B cell (primary cell): Measurements from ENCODE around the gene TRIM38. TPM values are rescaled to one million over a fixed set of nuclear protein-coding genes. Genes with fewer than 3 reads are reported as not detected.

Experiments
- ATAC-seq: fragments of 200-7000 bp; cut with Tn5 transposase; one replicate; pipeline ENCODE4 v1.10.0; 2021; ENCODE audit warnings: low read depth, mild to moderate bottlenecking, moderate number of reproducible peaks, moderate library complexity
- CTCF ChIA-PET: fragments of 350-600 bp; sonication (Branson Sonifier 250); formaldehyde crosslinking; loops from one replicate; lab custom pipeline; 2021; ENCODE audit warnings: antibody characterized with exemption, inconsistent platforms; lab: Charles Lee
- POLR2A ChIA-PET: fragments of 350-600 bp; sonication (Branson Sonifier 250); formaldehyde crosslinking; loops from one replicate; lab custom pipeline; 2021; ENCODE audit warnings: antibody characterized with exemption; lab: Charles Lee
- DNase-seq: peaks from one replicate; pipeline ENCODE4 v3.0.0; 2013
- H2AFZ ChIP-seq: 2 replicates; pipeline ENCODE4 v1.6.1; 2012; ENCODE audit warnings: mild to moderate bottlenecking, low read depth, low read length; ENCODE audit not compliant: insufficient read depth, poor library complexity, severe bottlenecking
- H3K27ac ChIP-seq, 2 donors: 1 replicate in 1 of 2; 2 replicates in 1 of 2; pipeline ENCODE4 v1.5.1; 2012 to 2013; ENCODE audit warnings: low read length in 2 of 2, mild to moderate bottlenecking in 2 of 2, moderate library complexity in 1 of 2
- H3K27me3 ChIP-seq, 4 experiments: fragments of 200-600 bp in 1 of 4; sonication (generic) in 1 of 4; replicated peaks in 1 of 4; 1 replicate in 2 of 4; 2 replicates in 2 of 4; pipeline versions ENCODE4 v1.6.1 to v1.7.0; 2013 to 2016; ENCODE audit warnings: low read length in 3 of 4, mild to moderate bottlenecking in 2 of 4, mixed read lengths in 1 of 4, moderate library complexity in 1 of 4; ENCODE audit not compliant: insufficient read depth in 4 of 4, control insufficient read depth in 3 of 4; ENCODE audit errors: control extremely low read depth in 1 of 4
- H3K36me3 ChIP-seq, 2 experiments: replicated peaks in 1 of 2; 1 replicate in 1 of 2; 2 replicates in 1 of 2; pipeline versions ENCODE4 v1.6.1 to v1.7.1; 2013; ENCODE audit warnings: low read length in 1 of 2; ENCODE audit not compliant: insufficient read depth in 2 of 2, control insufficient read depth in 1 of 2; ENCODE audit errors: control extremely low read depth in 1 of 2, extremely low read depth in 1 of 2
- H3K4me1 ChIP-seq, 2 donors: fragments of 200-600 bp in 1 of 2; sonication (generic) in 1 of 2; 1 replicate in 1 of 2; 2 replicates in 1 of 2; pipeline versions ENCODE4 v1.5.1 to v1.6.1; 2013 to 2017; ENCODE audit warnings: low read length in 2 of 2; ENCODE audit not compliant: control insufficient read depth in 2 of 2, insufficient read depth in 2 of 2
- H3K4me2 ChIP-seq: replicated peaks from 2 replicates; pipeline ENCODE3; 2012; ENCODE audit warnings: mild to moderate bottlenecking, low read depth, low read length; ENCODE audit not compliant: poor library complexity, severe bottlenecking
- H3K4me3 ChIP-seq, 5 experiments: fragments of 200-600 bp in 1 of 5; sonication (generic) in 1 of 5; 1 replicate in 3 of 5; 2 replicates in 2 of 5; pipeline versions ENCODE4 v1.5.1 to v1.7.0; 2011 to 2016; ENCODE audit warnings: low read length in 4 of 5, mild to moderate bottlenecking in 4 of 5, low read depth in 2 of 5, control low read depth in 1 of 5, moderate library complexity in 1 of 5; ENCODE audit not compliant: insufficient read depth in 1 of 5; ENCODE audit errors: control extremely low read depth in 1 of 5, extremely low read depth in 1 of 5
- H3K79me2 ChIP-seq: fragments of 200-600 bp; sonication (generic); one replicate; pipeline ENCODE4 v1.6.0; 2016; ENCODE audit warnings: low read length; ENCODE audit not compliant: control insufficient read depth, insufficient read depth
- H3K9ac ChIP-seq: fragments of 200-600 bp; sonication (generic); 2 replicates; pipeline ENCODE4 v1.6.1; 2017; ENCODE audit warnings: mild to moderate bottlenecking, low read length, moderate library complexity
- H3K9me3 ChIP-seq, 3 donors: one replicate each; pipeline versions ENCODE4 v1.6.1 to v1.7.1; 2013; ENCODE audit warnings: low read length in 2 of 3; ENCODE audit not compliant: control insufficient read depth in 2 of 3, insufficient read depth in 1 of 3; ENCODE audit errors: control extremely low read depth in 1 of 3
- H4K20me1 ChIP-seq: 2 replicates; pipeline ENCODE4 v1.6.0; 2012; ENCODE audit warnings: mild to moderate bottlenecking, low read length; ENCODE audit not compliant: insufficient read depth, control insufficient read depth, poor library complexity, severe bottlenecking
- H3K27ac Mint-ChIP-seq: one replicate; pipeline ENCODE4 v1.8.0; 2021; ENCODE audit warnings: mixed read lengths
- H3K27me3 Mint-ChIP-seq: one replicate; pipeline ENCODE4 v1.8.0; 2021; ENCODE audit warnings: mixed read lengths
- H3K4me1 Mint-ChIP-seq: one replicate; pipeline ENCODE4 v1.8.0; 2021; ENCODE audit warnings: mixed read lengths
- H3K4me3 Mint-ChIP-seq: one replicate; pipeline ENCODE4 v1.8.0; 2021; ENCODE audit warnings: mixed read lengths
- H3K9me3 Mint-ChIP-seq: one replicate; pipeline ENCODE4 v1.8.0; 2022; ENCODE audit warnings: mixed read lengths; ENCODE audit not compliant: insufficient read depth
- CTCF ChIP-seq: fragments of 200-600 bp; IDR thresholded peaks from one replicate; pipeline ENCODE4 v1.8.0; 2022; ENCODE audit warnings: antibody characterized with exemption, mild to moderate bottlenecking
- EZH2 ChIP-seq: IDR thresholded peaks from 2 replicates; pipeline ENCODE4 v1.6.1; 2012; ENCODE audit warnings: borderline replicate concordance, low read depth, mild to moderate bottlenecking, moderate library complexity, low read length; ENCODE audit not compliant: insufficient read depth, poor library complexity, severe bottlenecking
- WGBS: methylation state at CpG from one replicate; pipeline ENCODE4 v1.1.5; 2013; ENCODE audit warnings: missing lambda C conversion rate; ENCODE audit not compliant: insufficient coverage; 5-methylcytosine and 5-hydroxymethylcytosine counted together
- intact Hi-C: fragments of 100-400 bp; cut with micrococcal nuclease; formaldehyde crosslinking; loops from one replicate; pipeline ENCODE4 v1.10.0; 2022
- polyA plus RNA-seq: library from polyadenylated mRNA; depleted of rRNA; stranded (reverse); fragments of >200 nt; gene quantifications from 2 replicates; pipeline ENCODE4 v1.2.3, GENCODE V29; 2012
- total RNA-seq, 2 donors: library from RNA; stranded (reverse); fragments of 120-200 nt in 1 of 2; gene quantifications; 1 replicate in 1 of 2; 2 replicates in 1 of 2; pipeline versions ENCODE4 v1.2.3 to v1.2.4, GENCODE V29; 2013 to 2022

Gene TRIM38
- total and polyA plus RNA-seq, 2 donors (not counting 1 experiment from before 2014, with no cell fraction given) = 29.3 to 57.2 TPM

- Histone ChIP-seq H3K36me3 (no peaks in the 10 kb centered on the region), H3K27ac (no peak overlapping the region), H3K9me3 (peaks cover 0 to 7% (median 4%) of the 10 kb centered on the region in 3 donors), H4K20me1 (no peaks in the 10 kb centered on the region), H3K4me2 (no peak overlapping the region), H3K4me1 (no peaks in the 10 kb centered on the region), H2AFZ (no peak overlapping the region), H3K9ac (no peak overlapping the region), H3K79me2 (no peaks in the 10 kb centered on the region), H3K4me3 (no peak overlapping the region), H3K27me3 (no peaks in the 10 kb centered on the region)
- DNase-seq (peak; percentile 65), ATAC-seq (peak; percentile 47)
- Mint-ChIP-seq H3K27ac (no peak overlapping the region), H3K27me3 (peaks cover 4% of the 10 kb centered on the region), H3K4me1 (peaks cover 10% of the 10 kb centered on the region), H3K4me3 (no peak overlapping the region), H3K9me3 (peaks cover 4% of the 10 kb centered on the region)
- WGBS = 33% methylated on average over 2 of the region's 3 CpGs
- POLR2A ChIA-PET = no interaction called here
- intact Hi-C loops = loop anchor here (1.0 to 10.0 kb wide), 5 partner anchors 154 to 718 kb away; no protein-coding TSS in a partner anchor
- CTCF ChIA-PET = interaction anchor here (1.0 to 3.0 kb wide), 12 partner anchors 9 to 719 kb away, joined by 3 to 16 read pairs (median 5); partner anchors contain the start of genes CARMIL1 and TRIM38
- TF ChIP-seq EZH2 (no peak), CTCF (peak; percentile 70)
These were observed 19.9 kb upstream of the TRIM38 start for GRCh38 chr6:25942561-25943147.

- Histone ChIP-seq H3K36me3 (no peaks in the 10 kb centered on the region), H2AFZ (no peak overlapping the region), H3K9me3 (peaks cover 0 to 7% (median 4%) of the 10 kb centered on the region in 3 donors), H3K27ac (no peak overlapping the region), H4K20me1 (no peaks in the 10 kb centered on the region), H3K79me2 (no peaks in the 10 kb centered on the region), H3K4me3 (no peak overlapping the region), H3K4me1 (no peaks in the 10 kb centered on the region), H3K4me2 (no peak overlapping the region), H3K27me3 (no peaks in the 10 kb centered on the region), H3K9ac (no peak overlapping the region)
- no peak for DNase-seq
- Mint-ChIP-seq H3K27ac (no peak overlapping the region), H3K9me3 (peaks cover 4% of the 10 kb centered on the region), H3K4me3 (no peak overlapping the region), H3K27me3 (no peaks in the 10 kb centered on the region), H3K4me1 (peaks cover 10% of the 10 kb centered on the region)
- CTCF ChIA-PET = interaction anchor here (0.7 to 3.0 kb wide), 13 partner anchors 15 to 721 kb away, joined by 3 to 16 read pairs (median 4); no protein-coding TSS in a partner anchor
- WGBS = no CpG with 5 or more reads among the region's 1 CpG
- TF ChIP-seq EZH2 (no peak), CTCF (no peak)
- intact Hi-C loops = loop anchor here (2.0 to 10.0 kb wide), 3 partner anchors 452 to 719 kb away; no protein-coding TSS in a partner anchor
- POLR2A ChIA-PET = no interaction called here
- ATAC-seq = no peak
These were observed 18.7 kb upstream of the TRIM38 start for GRCh38 chr6:25943887-25944286.
